AG04450 (cell line): Measurements from ENCODE around the gene PMFBP1. TPM values are rescaled to one million over a fixed set of nuclear protein-coding genes. Genes with fewer than 3 reads are reported as not detected.

Experiments used
- CTCF ChIA-PET: fragments of 300-600, 350-600 bp; formaldehyde crosslinking; extraction: SDS; loops from one replicate; lab custom pipeline; 2022; ENCODE audit warnings: antibody characterized with exemption, inconsistent platforms; lab: Charles Lee
- POLR2A ChIA-PET: fragments of 350-600 bp; formaldehyde crosslinking; extraction: SDS; loops from one replicate; lab custom pipeline; 2021; ENCODE audit warnings: antibody characterized with exemption, inconsistent platforms; lab: Yijun Ruan, JAX
- DNase-seq: peaks from one replicate; pipeline ENCODE4 v3.0.0-alpha.2; 2011; ENCODE audit warnings: low read depth, low spot score
- H3K27ac ChIP-seq: one replicate; pipeline ENCODE4 v1.5.1; 2012; ENCODE audit warnings: low read depth, low read length, control low read depth
- H3K27me3 ChIP-seq: one replicate; pipeline ENCODE4 v1.6.0; 2012; ENCODE audit warnings: low read length; ENCODE audit not compliant: control insufficient read depth, insufficient read depth
- H3K4me3 ChIP-seq: 2 replicates; pipeline ENCODE4 v1.5.1; 2011; ENCODE audit warnings: mild to moderate bottlenecking, low read depth, low read length, control low read depth
- H3K9me3 ChIP-seq: 2 replicates; pipeline ENCODE4 v1.5.1; 2012; ENCODE audit warnings: low read length; ENCODE audit not compliant: control insufficient read depth, insufficient read depth
- polyA plus RNA-seq: library from polyadenylated mRNA; depleted of rRNA; stranded (reverse); fragments of >200 nt; gene quantifications from 2 replicates; pipeline ENCODE4 v1.2.3, GENCODE V29; 2011
- TF ChIP-seq, protein P1 (sequence below): IDR thresholded peaks from 2 replicates; pipeline ENCODE4 v1.5.1; 2011; ENCODE audit warnings: low read depth, low read length, control low read depth, inconsistent platforms

The PMFBP1 gene
- polyA plus RNA-seq, 1 experiment: not detected

DNA sequence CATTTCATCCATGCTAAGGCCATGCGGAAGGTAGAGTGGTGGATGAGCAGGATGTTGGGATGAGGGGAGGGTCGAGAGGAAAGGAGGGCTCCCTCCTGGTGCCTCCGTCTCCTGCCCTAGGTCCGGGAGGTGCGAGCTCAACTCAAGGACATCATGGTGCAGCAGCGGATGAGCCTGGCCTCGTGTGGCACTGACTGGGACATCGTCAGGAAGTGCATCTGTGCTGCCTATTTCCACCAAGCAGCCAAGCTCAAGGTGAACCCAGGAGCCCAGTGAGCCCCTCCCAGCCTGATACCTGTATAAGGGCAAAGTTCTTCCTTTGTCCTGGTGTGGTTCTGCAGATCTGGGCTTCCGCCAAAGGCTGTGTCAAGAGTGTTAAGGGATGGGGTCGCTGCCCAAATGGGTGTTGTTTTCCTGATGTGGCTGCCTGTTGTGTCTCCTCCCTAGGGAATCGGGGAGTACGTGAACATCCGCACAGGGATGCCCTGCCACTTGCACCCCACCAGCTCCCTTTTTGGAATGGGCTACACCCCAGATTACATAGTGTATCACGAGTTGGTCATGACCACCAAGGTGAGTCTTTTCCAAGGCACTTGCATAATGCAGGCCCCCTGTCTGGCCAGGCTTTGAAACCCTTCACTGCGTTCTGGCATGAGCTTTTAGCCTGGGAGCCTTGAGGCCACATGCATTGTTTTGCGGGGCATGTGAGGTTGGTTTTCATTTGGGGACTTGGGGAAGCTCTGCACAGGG lies 63.4 kb downstream of the PMFBP1 start:
- ChIA-PET CTCF (no interaction called here), POLR2A (no interaction called here)
- no peak overlapping the region for H3K4me3 ChIP-seq
- no peak overlapping the region for H3K27ac ChIP-seq
- TF ChIP-seq, protein P1, sequence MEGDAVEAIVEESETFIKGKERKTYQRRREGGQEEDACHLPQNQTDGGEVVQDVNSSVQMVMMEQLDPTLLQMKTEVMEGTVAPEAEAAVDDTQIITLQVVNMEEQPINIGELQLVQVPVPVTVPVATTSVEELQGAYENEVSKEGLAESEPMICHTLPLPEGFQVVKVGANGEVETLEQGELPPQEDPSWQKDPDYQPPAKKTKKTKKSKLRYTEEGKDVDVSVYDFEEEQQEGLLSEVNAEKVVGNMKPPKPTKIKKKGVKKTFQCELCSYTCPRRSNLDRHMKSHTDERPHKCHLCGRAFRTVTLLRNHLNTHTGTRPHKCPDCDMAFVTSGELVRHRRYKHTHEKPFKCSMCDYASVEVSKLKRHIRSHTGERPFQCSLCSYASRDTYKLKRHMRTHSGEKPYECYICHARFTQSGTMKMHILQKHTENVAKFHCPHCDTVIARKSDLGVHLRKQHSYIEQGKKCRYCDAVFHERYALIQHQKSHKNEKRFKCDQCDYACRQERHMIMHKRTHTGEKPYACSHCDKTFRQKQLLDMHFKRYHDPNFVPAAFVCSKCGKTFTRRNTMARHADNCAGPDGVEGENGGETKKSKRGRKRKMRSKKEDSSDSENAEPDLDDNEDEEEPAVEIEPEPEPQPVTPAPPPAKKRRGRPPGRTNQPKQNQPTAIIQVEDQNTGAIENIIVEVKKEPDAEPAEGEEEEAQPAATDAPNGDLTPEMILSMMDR: no peak
- no peaks in the 10 kb centered on the region for H3K27me3 ChIP-seq
- H3K9me3 ChIP-seq: no peaks in the 10 kb centered on the region
- no peak for DNase-seq

DNA sequence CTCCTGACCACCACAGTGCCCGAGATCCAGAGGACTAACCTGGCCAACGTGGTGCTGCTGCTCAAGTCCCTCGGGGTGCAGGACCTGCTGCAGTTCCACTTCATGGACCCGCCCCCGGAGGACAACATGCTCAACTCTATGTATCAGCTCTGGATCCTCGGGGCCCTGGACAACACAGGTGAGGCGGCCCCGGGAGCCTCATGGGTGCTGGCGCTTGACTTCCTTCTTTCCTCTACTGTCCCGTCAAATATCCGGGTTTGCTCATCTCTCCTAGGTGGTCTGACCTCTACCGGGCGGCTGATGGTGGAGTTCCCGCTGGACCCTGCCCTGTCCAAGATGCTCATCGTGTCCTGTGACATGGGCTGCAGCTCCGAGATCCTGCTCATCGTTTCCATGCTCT lies 64.6 kb downstream of the PMFBP1 start:
- DNase-seq: no peak
- TF ChIP-seq, protein P1: no peak
- ChIA-PET CTCF (no interaction called here), POLR2A (no interaction called here)
- no peak overlapping the region for H3K27ac ChIP-seq
- no peaks in the 10 kb centered on the region for H3K9me3 ChIP-seq
- H3K4me3 ChIP-seq: no peak overlapping the region
- H3K27me3 ChIP-seq: no peaks in the 10 kb centered on the region

DNA sequence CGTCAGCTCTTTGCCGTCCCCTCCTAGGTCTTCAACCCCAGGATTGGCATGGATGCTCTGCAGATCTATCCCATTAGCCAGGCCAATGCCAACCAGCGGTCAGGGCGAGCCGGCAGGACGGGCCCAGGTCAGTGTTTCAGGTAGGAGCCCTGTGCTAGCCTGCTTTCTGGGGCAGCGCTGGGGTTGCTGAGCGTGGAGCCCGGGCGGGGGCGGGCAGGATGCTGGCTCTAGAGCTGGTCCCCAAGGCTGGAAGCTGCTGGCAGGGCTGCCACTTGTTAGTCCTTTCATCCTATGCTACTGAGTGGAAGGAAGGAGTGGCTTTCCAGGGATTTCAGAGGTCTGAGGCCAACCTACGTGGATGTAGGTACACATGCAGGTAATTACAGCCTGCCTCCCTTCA lies 66.0 kb downstream of the PMFBP1 start:
- no peak for DNase-seq
- ChIA-PET CTCF (no interaction called here), POLR2A (no interaction called here)
- H3K27ac ChIP-seq: no peak overlapping the region
- no peak overlapping the region for H3K4me3 ChIP-seq
- TF ChIP-seq, protein P1: no peak
- no peaks in the 10 kb centered on the region for H3K27me3 ChIP-seq
- no peaks in the 10 kb centered on the region for H3K9me3 ChIP-seq

DNA sequence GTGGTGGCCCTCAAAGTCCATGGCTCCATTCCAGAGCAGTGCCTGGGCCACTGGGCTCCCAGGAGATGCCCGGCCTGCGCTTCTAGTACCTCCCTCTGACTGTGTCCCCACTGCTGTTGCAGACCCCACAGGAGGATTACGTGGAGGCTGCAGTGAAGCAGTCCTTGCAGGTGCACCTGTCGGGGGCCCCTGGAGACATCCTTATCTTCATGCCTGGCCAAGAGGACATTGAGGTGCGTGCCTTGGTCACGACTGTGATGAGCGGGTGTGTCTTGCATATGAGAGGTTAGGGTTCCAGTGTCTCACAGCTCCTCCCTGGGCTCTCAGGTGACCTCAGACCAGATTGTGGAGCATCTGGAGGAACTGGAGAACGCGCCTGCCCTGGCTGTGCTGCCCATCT lies 67.0 kb downstream of the PMFBP1 start:
- DNase-seq: no peak
- Histone ChIP-seq H3K27me3 (no peaks in the 10 kb centered on the region), H3K9me3 (no peaks in the 10 kb centered on the region), H3K4me3 (no peak overlapping the region), H3K27ac (no peak overlapping the region)
- ChIA-PET POLR2A (no interaction called here), CTCF (no interaction called here)
- TF ChIP-seq, protein P1: no peak

DNA sequence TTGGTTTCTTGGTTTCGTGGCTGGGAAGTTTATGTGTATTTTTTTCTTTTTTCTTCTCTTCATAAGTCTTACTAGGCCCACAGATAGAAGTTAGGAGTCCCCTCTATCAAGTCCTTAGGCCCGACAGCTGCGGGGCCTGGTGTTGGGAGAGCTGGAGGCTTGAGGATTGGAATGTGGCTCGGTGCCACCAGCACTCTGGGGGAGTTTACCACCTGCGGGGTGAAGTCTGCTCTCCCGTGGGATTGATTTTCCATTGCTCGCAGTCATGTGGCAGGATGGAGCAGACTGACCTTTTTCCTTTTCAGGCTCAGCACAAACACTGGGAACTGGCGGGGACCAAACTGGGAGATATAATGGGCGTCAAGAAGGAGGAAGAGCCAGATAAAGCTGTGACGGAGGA lies 70.8 kb downstream of the PMFBP1 start:
- H3K4me3 ChIP-seq: no peak overlapping the region
- TF ChIP-seq, protein P1: no peak
- no peak overlapping the region for H3K27ac ChIP-seq
- H3K9me3 ChIP-seq: no peaks in the 10 kb centered on the region
- ChIA-PET POLR2A (no interaction called here), CTCF (no interaction called here)
- no peak for DNase-seq
- no peaks in the 10 kb centered on the region for H3K27me3 ChIP-seq
